HEK293 (cell line): ENCODE measurements around the gene MEGF8.

Experiments used
- BCL6B ChIP-seq: fragments of 450-650 bp; formaldehyde crosslinking; IDR thresholded peaks from 2 replicates; pipeline ENCODE4 v1.5.1; 2017; ENCODE audit warnings: missing biosample characterization, missing genetic modification characterization
- GLIS1 ChIP-seq: fragments of 450-650 bp; formaldehyde crosslinking; IDR thresholded peaks from 2 replicates; pipeline ENCODE4 v1.5.1; 2016; ENCODE audit warnings: missing biosample characterization, missing genetic modification characterization
- HOXA7 ChIP-seq: sonication (generic); formaldehyde crosslinking; IDR thresholded peaks from 2 replicates; pipeline ENCODE4 v1.8.1; 2022; ENCODE audit warnings: missing genetic modification reagents, borderline replicate concordance
- HOXC10 ChIP-seq: sonication (generic); formaldehyde crosslinking; IDR thresholded peaks from 2 replicates; pipeline ENCODE4 v1.8.1; 2023; ENCODE audit warnings: mild to moderate bottlenecking, missing genetic modification reagents
- IKZF3 ChIP-seq: fragments of 450-650 bp; IDR thresholded peaks from 2 replicates; pipeline ENCODE4 v1.5.0; 2018; ENCODE audit warnings: missing biosample characterization, mild to moderate bottlenecking, missing genetic modification characterization, moderate library complexity
- KLF8 ChIP-seq: fragments of 450-650 bp; formaldehyde crosslinking; IDR thresholded peaks from 2 replicates; pipeline ENCODE4 v1.5.1; 2016; ENCODE audit warnings: missing biosample characterization, missing genetic modification characterization
- PATZ1 ChIP-seq: fragments of 450-650 bp; formaldehyde crosslinking; IDR thresholded peaks from 2 replicates; pipeline ENCODE4 v1.5.1; 2016; ENCODE audit warnings: missing biosample characterization, missing genetic modification characterization
- SCRT1 ChIP-seq: fragments of 450-650 bp; formaldehyde crosslinking; IDR thresholded peaks from 2 replicates; pipeline ENCODE4 v1.5.1; 2016; ENCODE audit warnings: missing biosample characterization, missing genetic modification characterization, borderline replicate concordance
- SP2 ChIP-seq: fragments of 450-650 bp; formaldehyde crosslinking; IDR thresholded peaks from 2 replicates; pipeline ENCODE4 v1.5.1; 2016; ENCODE audit warnings: missing biosample characterization, missing genetic modification characterization
- TCF7L2 ChIP-seq: IDR thresholded peaks from 2 replicates; pipeline ENCODE4 v1.6.1; 2011; ENCODE audit warnings: low read depth, mild to moderate bottlenecking, inconsistent platforms, low read length, moderate library complexity, borderline replicate concordance
- TSHZ1 ChIP-seq: fragments of 450-650 bp; formaldehyde crosslinking; IDR thresholded peaks from 2 replicates; pipeline ENCODE4 v1.5.1; 2016; ENCODE audit warnings: missing biosample characterization, missing genetic modification characterization, borderline replicate concordance
- ZBTB1 ChIP-seq: fragments of 450-650 bp; formaldehyde crosslinking; IDR thresholded peaks from 2 replicates; pipeline ENCODE4 v1.5.1; 2016; ENCODE audit warnings: missing biosample characterization, missing genetic modification characterization
- ZEB2 ChIP-seq: fragments of 450-650 bp; formaldehyde crosslinking; IDR thresholded peaks from 2 replicates; pipeline ENCODE4 v1.5.1; 2016; ENCODE audit warnings: missing biosample characterization, missing genetic modification characterization
- ZNF114 ChIP-seq: fragments of 450-650 bp; formaldehyde crosslinking; IDR thresholded peaks from 2 replicates; pipeline ENCODE4 v1.5.0; 2017; ENCODE audit warnings: missing biosample characterization, missing genetic modification characterization
- ZNF133 ChIP-seq: fragments of 450-650 bp; formaldehyde crosslinking; IDR thresholded peaks from 2 replicates; pipeline ENCODE4 v1.5.1; 2016; ENCODE audit warnings: missing biosample characterization, missing genetic modification characterization
- ZNF169 ChIP-seq: fragments of 450-650 bp; formaldehyde crosslinking; IDR thresholded peaks from 2 replicates; pipeline ENCODE4 v1.5.1; 2016; ENCODE audit warnings: missing biosample characterization, missing genetic modification characterization
- ZNF211 ChIP-seq: fragments of 450-650 bp; formaldehyde crosslinking; IDR thresholded peaks from 2 replicates; pipeline ENCODE4 v1.5.1; 2016; ENCODE audit warnings: low read depth, missing biosample characterization, missing genetic modification characterization
- ZNF223 ChIP-seq: fragments of 450-650 bp; formaldehyde crosslinking; IDR thresholded peaks from 2 replicates; pipeline ENCODE4 v1.5.1; 2016; ENCODE audit warnings: missing biosample characterization, missing genetic modification characterization
- ZNF280C ChIP-seq: fragments of 450-650 bp; formaldehyde crosslinking; IDR thresholded peaks from 2 replicates; pipeline ENCODE4 v1.5.1; 2016; ENCODE audit warnings: missing biosample characterization, missing genetic modification characterization
- ZNF354C ChIP-seq: fragments of 450-650 bp; formaldehyde crosslinking; IDR thresholded peaks from 2 replicates; pipeline ENCODE4 v1.5.1; 2016; ENCODE audit warnings: missing biosample characterization, missing genetic modification characterization, low read depth, borderline replicate concordance
- ZNF394 ChIP-seq: fragments of 450-650 bp; formaldehyde crosslinking; IDR thresholded peaks from 2 replicates; pipeline ENCODE4 v1.5.1; 2016; ENCODE audit warnings: missing biosample characterization, missing genetic modification characterization, mild to moderate bottlenecking, moderate library complexity, borderline replicate concordance
- ZNF416 ChIP-seq: fragments of 450-650 bp; formaldehyde crosslinking; IDR thresholded peaks from 2 replicates; pipeline ENCODE4 v1.5.1; 2016; ENCODE audit warnings: missing biosample characterization, missing genetic modification characterization
- ZNF510 ChIP-seq: fragments of 450-650 bp; formaldehyde crosslinking; IDR thresholded peaks from 2 replicates; pipeline ENCODE4 v1.5.1; 2018; ENCODE audit warnings: mild to moderate bottlenecking, missing genetic modification characterization, missing biosample characterization; ENCODE audit not compliant: insufficient replicate concordance
- ZNF555 ChIP-seq: fragments of 450-650 bp; formaldehyde crosslinking; conservative IDR thresholded peaks from 2 replicates; pipeline ENCODE4 v1.5.1; 2017; ENCODE audit warnings: missing biosample characterization, mild to moderate bottlenecking, missing genetic modification characterization, inconsistent platforms
- ZNF558 ChIP-seq: fragments of 450-650 bp; formaldehyde crosslinking; IDR thresholded peaks from 2 replicates; pipeline ENCODE4 v1.5.1; 2016; ENCODE audit warnings: missing biosample characterization, missing genetic modification characterization
- ZNF560 ChIP-seq: fragments of 450-650 bp; formaldehyde crosslinking; IDR thresholded peaks from 2 replicates; pipeline ENCODE4 v1.5.1; 2017; ENCODE audit warnings: missing biosample characterization, missing genetic modification characterization, borderline replicate concordance
- ZNF677 ChIP-seq: fragments of 450-650 bp; IDR thresholded peaks from 2 replicates; pipeline ENCODE4 v1.5.0; 2018; ENCODE audit warnings: missing biosample characterization, mild to moderate bottlenecking, missing genetic modification characterization, moderate library complexity
- ZNF704 ChIP-seq: fragments of 450-650 bp; formaldehyde crosslinking; IDR thresholded peaks from 2 replicates; pipeline ENCODE4 v1.5.1; 2016; ENCODE audit warnings: missing biosample characterization, missing genetic modification characterization
- ZNF707 ChIP-seq: fragments of 450-650 bp; formaldehyde crosslinking; IDR thresholded peaks from 2 replicates; pipeline ENCODE4 v1.5.1; 2016; ENCODE audit warnings: missing biosample characterization, missing genetic modification characterization
- ZNF76 ChIP-seq: fragments of 450-650 bp; formaldehyde crosslinking; IDR thresholded peaks from 2 replicates; pipeline ENCODE4; 2016; ENCODE audit warnings: low read depth, missing biosample characterization, missing genetic modification characterization, borderline replicate concordance
- ZSCAN30 ChIP-seq: fragments of 450-650 bp; IDR thresholded peaks from 2 replicates; pipeline ENCODE4 v1.5.1; 2018; ENCODE audit warnings: missing biosample characterization, mild to moderate bottlenecking, missing genetic modification characterization, moderate library complexity

MEGF8 gene

GRCh38 chr19:42281146-42281826 lies 44.1 kb upstream of the MEGF8 start (continued):
- no peak for TF ChIP-seq TSHZ1 (tag by site-specific recombination)
- no peak; the same call in 1 of the 2 replicates for TF ChIP-seq ZNF76 (tag by site-specific recombination)
- no peak for TF ChIP-seq ZNF133 (tag by site-specific recombination)
- TF ChIP-seq KLF8 (tag by site-specific recombination), result peak; percentile 62
- no peak for TF ChIP-seq ZNF558 (tag by site-specific recombination)
- no peak for TF ChIP-seq BCL6B (tag by site-specific recombination)
- no peak for TF ChIP-seq ZBTB1 (tag by site-specific recombination)
- no peak for TF ChIP-seq ZNF707
- TF ChIP-seq ZNF223 (tag by site-specific recombination), result no peak
- no peak for TF ChIP-seq HOXA7 (CRISPR knock-in tag)
- TF ChIP-seq PATZ1, result no peak
- peak; percentile 74; the same call in 1 of the 2 replicates for TF ChIP-seq ZSCAN30 (tag by site-specific recombination)
- TF ChIP-seq IKZF3, result peak; percentile 71
- TF ChIP-seq ZNF555 (tag by site-specific recombination), result no peak
- TF ChIP-seq TCF7L2, result no peak
- TF ChIP-seq ZNF114 (tag by site-specific recombination), result no peak
- TF ChIP-seq SP2 (tag by site-specific recombination), result peak; percentile 55
- no peak for TF ChIP-seq ZNF560 (tag by site-specific recombination)
- TF ChIP-seq ZNF416, result no peak
- TF ChIP-seq SCRT1, result no peak
- no peak for TF ChIP-seq HOXC10 (CRISPR knock-in tag)
- no peak for TF ChIP-seq ZNF354C (tag by site-specific recombination)
- 0 out of 2 replicates have a peak, but pooled peaks have one; percentile 13 for TF ChIP-seq ZNF394 (tag by site-specific recombination)
- no peak for TF ChIP-seq ZNF510
- TF ChIP-seq ZNF211 (tag by site-specific recombination), result no peak
- no peak for TF ChIP-seq ZNF169 (tag by site-specific recombination)
- no peak for TF ChIP-seq ZNF280C (tag by site-specific recombination)
- TF ChIP-seq ZNF677 (tag by site-specific recombination), result no peak
- no peak for TF ChIP-seq ZNF704 (tag by site-specific recombination)
- peak; percentile 60; the same call in 1 of the 2 replicates for TF ChIP-seq ZEB2 (tag by site-specific recombination)
- TF ChIP-seq GLIS1 (tag by site-specific recombination), result peak; percentile 94
